T-helper 1 cell treated with Interleukin-12 subunit alpha and Interleukin-12 subunit beta and Interleukin-4 antibody, amounts not matched to agents 30 ng/mL and 1 ng/mL, for 36 hours (primary cell): ENCODE measurements around the gene UQCRC1. TPM values are rescaled to one million over a fixed set of nuclear protein-coding genes. Genes with fewer than 3 reads are reported as not detected.
"Not testable (repeated sequence)": the region's sequence is repeated elsewhere in the genome, so short reads cannot be mapped to it uniquely, and the experiment has no call there.

Experiments
- intact Hi-C: fragments of 100-400 bp; cut with micrococcal nuclease; formaldehyde crosslinking; loops from one replicate; pipeline ENCODE4 v1.15.1; 2024
- total RNA-seq: library from RNA; stranded (reverse); gene quantifications from 2 replicates; pipeline ENCODE4 v1.2.3, GENCODE V29; 2022

The UQCRC1 gene
- total RNA-seq, 1 donor from 2014 or later: 143 TPM

DNA sequence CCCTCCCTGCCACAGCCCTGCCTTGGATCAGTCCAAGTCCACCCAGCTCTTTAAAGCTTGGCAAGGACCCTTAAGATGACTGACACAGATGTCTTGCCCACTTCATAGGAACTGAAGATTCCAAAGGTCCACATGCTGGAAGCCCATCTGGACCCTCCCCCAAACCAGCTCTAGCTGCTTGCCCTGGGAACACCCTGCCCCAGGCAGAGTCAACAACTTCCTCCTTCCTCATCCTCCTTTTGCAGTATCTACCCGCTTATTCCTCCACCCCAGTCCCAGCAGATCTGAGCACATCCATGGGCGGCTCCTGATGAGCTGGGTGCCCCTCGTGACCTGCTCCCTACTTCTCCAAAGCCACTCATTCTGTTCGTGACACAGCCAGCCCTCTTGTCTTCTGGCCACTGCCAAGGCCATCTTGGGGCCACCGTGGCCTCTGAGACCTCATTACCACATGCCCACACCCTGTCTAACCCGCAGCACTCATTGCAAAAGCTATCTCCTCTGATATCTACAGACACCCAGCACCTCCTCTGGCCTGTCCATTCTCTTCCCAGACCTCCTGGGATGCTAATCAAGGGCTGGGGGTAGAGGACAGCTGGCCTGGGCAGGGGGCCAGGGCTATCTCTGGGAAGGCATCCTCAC, 50.8 kb downstream of the UQCRC1 start:
- intact Hi-C loops: loop anchor here (1.0 to 5.0 kb wide), 8 partner anchors 51 to 1176 kb away; partner anchors contain the start of genes DAG1, PTPN23, SLC26A6 and UQCRC1

DNA sequence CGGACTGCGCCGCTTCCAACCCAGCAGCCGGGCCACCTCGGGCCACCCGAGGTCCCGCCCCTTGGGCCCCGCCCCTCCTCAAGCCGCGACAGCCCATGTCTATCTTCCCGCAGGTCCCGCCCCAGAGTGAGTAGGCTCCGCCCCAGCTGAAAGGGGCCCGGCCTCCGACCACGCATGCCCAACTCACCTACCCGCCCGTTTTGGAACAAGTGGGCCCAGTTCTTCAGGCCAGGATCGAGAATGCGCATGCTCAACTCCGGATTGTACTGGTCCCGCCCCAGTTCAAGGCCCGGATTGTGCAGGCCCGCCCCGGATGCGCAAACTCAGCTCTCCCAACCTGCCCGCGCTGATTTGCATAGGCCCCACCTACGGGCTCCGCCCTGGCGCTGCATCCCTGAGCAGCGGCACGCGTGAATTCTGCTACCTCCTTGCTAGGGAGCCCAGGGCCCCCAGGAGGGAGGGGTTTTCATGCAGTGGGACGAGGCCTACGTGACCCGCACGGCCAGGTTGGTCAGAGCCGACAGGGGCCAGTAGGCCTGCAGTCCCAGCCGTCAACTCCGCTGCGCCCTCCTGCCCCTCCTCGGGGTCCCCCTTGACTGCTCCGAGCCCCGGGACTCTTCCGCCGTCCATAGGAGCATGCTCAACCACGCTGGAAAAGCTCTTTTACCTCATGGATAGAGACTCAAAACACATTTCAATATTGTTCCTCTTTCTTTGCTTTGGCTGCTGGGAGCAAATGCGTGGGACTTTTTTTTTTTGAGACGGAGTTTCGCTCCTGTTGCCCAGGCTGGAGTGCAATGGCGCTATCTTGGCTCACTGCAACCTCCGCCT, 52.4 kb downstream of the UQCRC1 start, which contains the start of gene PFKFB4:
Gene PFKFB4, minus strand, starts transcription at position 8 of the 831 bp plus-strand sequence. CDS start 26 bp downstream, outside the sequence.
- intact Hi-C loops: loop anchor here (1.0 to 5.0 kb wide), 19 partner anchors 84 to 1742 kb away; partner anchors contain the start of genes ATRIP, CCDC51, CDC25A and DAG1

DNA sequence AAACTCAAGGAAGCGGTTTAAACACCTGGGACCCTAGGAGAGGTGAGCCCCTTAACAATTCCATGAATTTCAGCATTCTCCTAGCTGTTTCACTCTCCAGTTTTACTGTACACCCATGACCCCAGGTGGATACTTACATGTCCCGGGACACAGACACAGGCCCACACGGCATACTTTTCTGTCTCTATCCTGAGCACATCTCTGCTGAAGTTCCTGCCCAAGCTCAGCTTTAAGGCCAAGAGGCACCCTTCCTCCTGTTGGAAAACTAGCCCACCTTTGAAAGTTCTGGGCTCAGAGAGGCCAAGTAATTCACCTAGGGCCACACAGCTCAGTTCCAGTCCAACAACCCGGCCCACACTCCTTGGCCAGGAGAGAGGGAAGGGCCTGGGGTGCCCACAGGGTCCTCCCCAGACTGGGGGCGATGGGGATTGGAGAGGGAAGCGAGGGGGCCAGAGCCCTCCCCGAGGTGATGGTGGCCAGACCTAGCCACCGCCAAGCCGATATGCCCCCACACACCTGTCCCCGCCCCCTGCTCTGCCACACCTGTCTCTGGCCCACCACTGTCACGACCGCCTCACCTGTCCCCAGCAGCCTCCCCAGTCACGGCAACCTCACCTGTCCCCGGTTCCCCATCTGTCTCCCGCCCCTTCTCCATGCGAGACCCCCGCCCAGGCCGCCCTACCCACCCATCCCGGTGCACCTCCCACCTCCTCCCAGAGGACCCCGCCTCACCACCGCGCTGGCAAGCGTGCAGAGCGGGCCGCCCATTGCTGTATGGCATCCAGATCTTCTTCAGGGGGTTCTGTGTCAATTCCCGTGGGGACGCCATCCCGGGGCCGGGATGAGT, 53.3 kb downstream of the UQCRC1 start:
- intact Hi-C loops: loop anchor here (1.0 to 5.0 kb wide), 13 partner anchors 101 to 1743 kb away; partner anchors contain the start of genes ATRIP, CCDC51, CDC25A and DAG1

DNA sequence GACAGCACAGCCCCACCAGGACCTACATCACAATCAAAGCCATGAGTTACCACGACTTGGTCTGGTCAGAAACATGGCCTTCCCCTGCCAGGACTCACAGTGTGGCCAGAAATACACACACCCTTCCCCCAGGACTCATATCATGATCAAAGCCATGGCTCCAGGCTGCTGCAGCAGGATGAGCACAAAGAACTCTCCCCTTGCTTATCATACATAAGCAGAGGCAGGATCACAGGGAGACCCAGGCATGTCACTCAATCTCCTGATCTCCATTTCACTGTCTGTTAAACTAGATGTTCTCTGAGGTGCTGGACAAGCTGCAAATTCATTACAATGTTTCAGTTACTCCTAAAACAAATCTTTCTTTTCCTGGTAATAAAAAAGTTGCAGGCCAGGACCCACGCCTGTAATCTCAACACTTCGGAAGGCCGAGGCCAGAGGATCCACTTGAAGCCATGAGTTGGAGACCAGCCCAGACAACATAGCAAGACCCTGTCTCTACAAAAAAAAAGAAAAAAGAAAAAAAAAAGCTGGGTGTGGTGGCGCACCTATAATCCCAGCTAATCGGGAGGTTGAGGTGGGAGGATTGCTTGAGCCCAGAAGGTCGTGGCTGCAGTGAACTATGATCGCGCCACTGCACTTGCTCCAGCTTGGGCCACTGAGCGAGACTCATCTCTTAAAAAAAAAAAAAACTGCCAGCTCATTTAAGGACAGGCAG, 54.1 kb downstream of the UQCRC1 start:
- intact Hi-C loops: loop anchor here (5.0 kb wide), 2 partner anchors 917 to 1173 kb away; partner anchors contain the start of genes DAG1 and PTPN23

DNA sequence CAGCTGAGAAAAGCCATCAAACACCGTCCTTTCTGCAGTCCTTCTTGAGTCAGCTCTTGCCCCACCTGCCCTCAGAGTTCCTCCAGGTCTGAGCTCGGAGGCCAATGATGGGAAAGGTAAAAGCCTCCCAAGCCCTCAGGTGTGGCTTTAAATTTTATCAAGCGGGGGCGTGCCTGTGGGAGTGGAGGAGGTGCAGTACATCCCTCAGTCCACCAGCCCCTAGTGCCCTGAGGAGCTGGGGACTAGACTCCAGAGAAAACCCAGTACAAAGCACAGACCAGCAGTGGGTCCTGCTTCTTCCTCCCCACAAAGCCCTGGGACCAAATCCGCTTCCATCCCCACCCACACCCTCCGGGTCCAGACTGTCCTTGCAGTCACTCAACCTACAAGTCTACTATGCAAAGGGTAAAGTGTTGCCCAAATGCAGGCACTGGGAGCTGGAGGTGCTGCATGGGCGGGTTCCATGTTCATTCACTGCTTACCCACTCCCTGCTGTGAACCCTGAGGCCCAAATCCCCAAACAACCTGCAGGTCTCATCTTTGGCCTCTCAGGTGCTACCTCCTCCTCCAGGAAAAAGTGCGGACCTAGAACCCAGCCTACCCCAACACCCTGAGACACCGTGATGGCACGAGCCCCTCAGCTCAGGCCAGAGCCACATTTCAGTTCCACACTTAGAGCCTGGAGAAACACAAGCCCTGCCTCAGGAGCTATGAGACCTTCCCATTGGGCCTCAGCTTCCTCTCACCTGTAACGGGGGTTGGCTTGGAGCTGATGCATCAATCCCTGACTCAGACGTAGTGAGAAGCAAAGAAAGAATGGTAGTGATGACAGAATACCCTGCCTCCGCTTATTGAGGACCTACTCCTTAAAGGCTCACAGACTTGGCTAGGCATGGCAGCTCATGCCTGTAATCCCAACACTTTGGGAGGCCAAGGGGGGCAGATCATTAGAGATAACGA, 55.3 kb downstream of the UQCRC1 start:
- intact Hi-C loops: no loop called here

DNA sequence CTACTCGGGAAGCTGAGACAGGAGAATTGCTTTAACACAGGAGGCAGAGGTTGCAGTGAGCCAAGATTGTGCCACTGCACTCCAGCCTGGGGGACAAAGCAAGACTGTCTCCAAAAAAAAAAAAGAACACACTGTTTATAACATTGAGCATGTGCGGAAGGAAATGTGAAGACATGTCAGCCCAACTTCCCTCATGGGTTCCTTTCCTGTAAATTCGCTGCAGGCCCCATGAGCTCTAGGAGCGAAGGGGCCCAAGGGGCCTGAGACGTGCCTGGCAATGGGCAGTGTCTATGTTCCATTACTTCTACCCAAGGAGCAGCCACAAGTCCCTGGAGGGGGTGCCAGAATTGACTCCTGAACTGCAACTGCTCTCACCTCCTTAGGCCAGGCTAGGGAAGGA, 56.1 kb downstream of the UQCRC1 start:
- intact Hi-C loops: no loop called here

DNA sequence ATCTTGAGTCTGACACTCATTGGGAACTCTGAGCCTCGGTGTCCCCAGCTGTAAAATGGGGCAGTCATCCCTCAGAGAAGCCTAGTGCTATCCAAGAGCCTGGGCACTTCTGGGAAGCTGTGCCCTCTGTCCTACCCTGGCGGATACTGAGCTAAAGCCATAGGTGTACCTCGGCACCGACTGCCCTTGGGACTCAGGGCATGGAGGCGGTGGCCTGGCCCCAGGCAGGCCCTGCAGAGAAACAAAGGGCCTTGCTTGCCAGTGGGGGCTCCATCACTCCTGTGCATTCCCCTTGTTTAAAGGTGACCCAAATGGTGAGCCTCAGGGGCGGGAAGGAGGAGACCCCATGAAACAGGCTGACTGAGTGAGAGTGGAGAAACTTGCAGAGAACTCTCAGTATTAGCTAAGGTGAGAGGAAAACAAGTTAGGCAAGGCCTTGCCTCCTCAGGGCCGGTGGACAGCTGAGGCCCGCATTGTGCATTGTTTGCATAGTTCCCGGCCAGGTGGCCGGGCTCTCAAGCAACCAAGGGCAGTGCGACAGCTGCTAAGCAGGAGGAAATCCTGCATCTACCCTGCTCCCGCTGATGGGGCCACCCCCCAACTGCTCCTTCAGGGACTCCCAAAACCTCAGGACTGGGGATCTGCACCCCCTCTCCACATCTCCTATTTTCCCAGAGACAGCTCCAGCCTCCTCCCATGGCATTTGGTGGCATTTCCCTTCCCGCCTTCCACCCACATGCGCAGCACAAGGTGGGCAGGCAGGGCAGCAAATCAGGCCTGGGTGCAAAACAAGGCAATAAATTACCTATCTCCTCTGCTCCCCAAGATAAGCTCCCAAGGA, 57.1 kb downstream of the UQCRC1 start:
- intact Hi-C loops: no loop called here

DNA sequence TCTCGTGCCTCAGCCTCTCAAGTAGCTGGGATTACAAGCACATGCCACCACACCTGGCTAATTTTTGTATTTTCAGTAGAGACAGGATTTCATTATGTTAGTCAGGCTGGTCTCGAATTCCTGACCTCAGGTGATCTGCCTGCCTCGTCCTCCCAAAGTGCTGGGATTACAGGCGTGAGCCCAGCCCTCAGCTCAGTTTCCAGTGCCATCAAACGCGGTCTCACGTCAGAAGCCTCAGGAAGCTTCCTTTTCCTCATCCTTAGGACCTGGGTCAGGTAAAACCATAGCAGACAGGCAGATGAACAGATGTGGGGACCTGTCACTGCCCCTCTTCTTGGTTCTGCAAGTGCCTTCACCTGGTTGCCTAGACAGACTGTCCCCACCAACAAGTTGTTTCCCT, 57.8 kb downstream of the UQCRC1 start:
- intact Hi-C loops: not testable (repeated sequence)

Other genes with a start within 250 kb of the UQCRC1 start
- not detected in 2 replicates for gene FBXW12, start 237.4 kb downstream of the UQCRC1 start, total RNA-seq
- 3.3 and 6.9 TPM in 2 replicates for gene PLXNB1, start 179.6 kb downstream of the UQCRC1 start, total RNA-seq
- 15.9 and 16.7 TPM in 2 replicates for gene CCDC51, start 169.5 kb downstream of the UQCRC1 start, total RNA-seq
- 218 and 228 TPM in 2 replicates for gene TMA7, start 169.4 kb downstream of the UQCRC1 start, total RNA-seq
- 17.0 and 17.4 TPM in 2 replicates for gene ATRIP, start 162.9 kb downstream of the UQCRC1 start, total RNA-seq
- gene SHISA5, start 105.5 kb downstream of the UQCRC1 start, total RNA-seq: 244 and 245 TPM in 2 replicates
- gene PFKFB4, start 52.8 kb downstream of the UQCRC1 start, total RNA-seq: 8.1 and 8.8 TPM in 2 replicates
- not detected in 2 replicates for gene UCN2, start 45.9 kb downstream of the UQCRC1 start, total RNA-seq
- gene COL7A1, start 14.3 kb downstream of the UQCRC1 start, total RNA-seq: 1.4 and 1.9 TPM in 2 replicates
- 0.34 TPM in 1 of 2 replicates, not detected in the other for gene TMEM89, start 12.1 kb upstream of the UQCRC1 start, total RNA-seq
- gene SLC26A6, start 25.8 kb upstream of the UQCRC1 start, total RNA-seq: 40.1 and 43.0 TPM in 2 replicates
- gene CELSR3, start 53.2 kb upstream of the UQCRC1 start, total RNA-seq: 6.0 and 7.4 TPM in 2 replicates
- 28.6 and 30.0 TPM in 2 replicates for gene NCKIPSD, start 76.3 kb upstream of the UQCRC1 start, total RNA-seq
- gene IP6K2, start 107.6 kb upstream of the UQCRC1 start, total RNA-seq: 57.3 and 57.6 TPM in 2 replicates
- 27.5 and 29.7 TPM in 2 replicates for gene PRKAR2A, start 238.2 kb upstream of the UQCRC1 start, total RNA-seq